SHP77 (cell line): ENCODE data around the gene MRPL53.
"Not testable (repeated sequence)": the region's sequence is repeated elsewhere in the genome, so short reads cannot be mapped to it uniquely, and the experiment has no call there.

Source experiments
- DNase-seq, 2 experiments: peaks; one replicate each; lab custom pipeline; 2025; lab: John Stamatoyannopoulos, UW

The MRPL53 gene

GRCh38 chr2:74502720-74503505 is 30.4 kb upstream of the MRPL53 start:
- DNase-seq = no peak

GRCh38 chr2:74502147-74502719 is 29.8 kb upstream of the MRPL53 start:
- no peak for DNase-seq

GRCh38 chr2:74501335-74502071 is 29.0 kb upstream of the MRPL53 start:
- DNase-seq = no peak

- no peak for DNase-seq
These were observed 28.1 kb upstream of the MRPL53 start for GRCh38 chr2:74500578-74500946.

- DNase-seq = no peak
These were observed 27.6 kb upstream of the MRPL53 start for GRCh38 chr2:74499940-74500577.

- no peak for DNase-seq
These were observed 26.9 kb upstream of the MRPL53 start, which contains the start of gene LBX2 for GRCh38 chr2:74499267-74499939. Gene LBX2, minus strand, starts transcription at chr2:74499603. Its CDS starts 66 bp downstream, at chr2:74499537.

GRCh38 chr2:74498500-74499266 is 26.2 kb upstream of the MRPL53 start:
- no peak for DNase-seq

- peak; percentile 35 to 52 for DNase-seq
These were observed 25.5 kb upstream of the MRPL53 start for GRCh38 chr2:74497777-74498499.

GRCh38 chr2:74496997-74497776 is 24.7 kb upstream of the MRPL53 start:
- no peak for DNase-seq

- DNase-seq = no peak
These were observed 23.0 kb upstream of the MRPL53 start for GRCh38 chr2:74495440-74495839.

GRCh38 chr2:74493546-74493945 is 21.1 kb upstream of the MRPL53 start:
- no peak for DNase-seq

- no peak for DNase-seq
These were observed 19.4 kb upstream of the MRPL53 start for GRCh38 chr2:74491648-74492544.

- no peak for DNase-seq
These were observed 17.4 kb upstream of the MRPL53 start for GRCh38 chr2:74489906-74490305.

GRCh38 chr2:74488643-74489481 is 16.4 kb upstream of the MRPL53 start:
- no peak for DNase-seq

- no peak for DNase-seq
These were observed 13.7 kb upstream of the MRPL53 start for GRCh38 chr2:74486141-74486540.

- DNase-seq = not testable (repeated sequence)
These were observed 11.2 kb upstream of the MRPL53 start for GRCh38 chr2:74483675-74484164.
